ENCODE data around the gene RFX8.
A peak's percentile ranks its signal among the peaks of the same experiment; 100 is the strongest.
"Not testable (repeated sequence)": the region's sequence is repeated elsewhere in the genome, so short reads cannot be mapped to it uniquely, and the experiment has no call there.

RFX8 gene

GRCh38 chr2:101438555-101438954 lies 36.4 kb downstream of the RFX8 start:
- not testable (repeated sequence) for DNase-seq

- DNase-seq = no peak
These were observed 39.7 kb downstream of the RFX8 start for GRCh38 chr2:101435001-101435862.

GRCh38 chr2:101433465-101433864 lies 41.4 kb downstream of the RFX8 start:
- no peak for DNase-seq

- no peak for DNase-seq
These were observed 42.3 kb downstream of the RFX8 start for GRCh38 chr2:101432411-101433181.

- no peak for DNase-seq
These were observed 43.4 kb downstream of the RFX8 start for GRCh38 chr2:101431486-101431885.

GRCh38 chr2:101430156-101430555 lies 44.8 kb downstream of the RFX8 start:
- no peak for DNase-seq

- DNase-seq = no peak
These were observed 45.5 kb downstream of the RFX8 start for GRCh38 chr2:101429453-101429852.

GRCh38 chr2:101428422-101429176 lies 46.3 kb downstream of the RFX8 start:
- no peak for DNase-seq

GRCh38 chr2:101427743-101428142 lies 47.2 kb downstream of the RFX8 start:
- no peak for DNase-seq

GRCh38 chr2:101427240-101427639 lies 47.7 kb downstream of the RFX8 start:
- no peak for DNase-seq

- no peak for DNase-seq
These were observed 48.1 kb downstream of the RFX8 start for GRCh38 chr2:101426822-101427221.

- no peak for DNase-seq
These were observed 54.3 kb downstream of the RFX8 start for GRCh38 chr2:101420623-101421022.

GRCh38 chr2:101419096-101419663 lies 55.7 kb downstream of the RFX8 start:
- DNase-seq = peak; percentile 53

- no peak for DNase-seq
These were observed 56.3 kb downstream of the RFX8 start for GRCh38 chr2:101418460-101419095.

- DNase-seq = no peak
These were observed 58.3 kb downstream of the RFX8 start for GRCh38 chr2:101416609-101417008.

GRCh38 chr2:101415884-101416283 lies 59.0 kb downstream of the RFX8 start:
- no peak for DNase-seq

- no peak for DNase-seq
These were observed 59.7 kb downstream of the RFX8 start for GRCh38 chr2:101415220-101415619.

- DNase-seq = no peak
These were observed 62.7 kb downstream of the RFX8 start for GRCh38 chr2:101412092-101412694.

GRCh38 chr2:101410746-101411145 lies 64.2 kb downstream of the RFX8 start:
- no peak for DNase-seq

GRCh38 chr2:101410114-101410513 lies 64.8 kb downstream of the RFX8 start:
- DNase-seq = no peak

GRCh38 chr2:101409699-101410098 lies 65.2 kb downstream of the RFX8 start:
- DNase-seq = no peak

- DNase-seq = no peak
These were observed 66.0 kb downstream of the RFX8 start for GRCh38 chr2:101408925-101409324.
